Measurements from ENCODE around the gene HEXD.
A peak's percentile ranks its signal among the peaks of the same experiment; 100 is the strongest.
"Not testable (repeated sequence)": the region's sequence is repeated elsewhere in the genome, so short reads cannot be mapped to it uniquely, and the experiment has no call there.

The HEXD gene

GRCh38 chr17:82410014-82410716, 8.0 kb upstream of the HEXD start:
- intact Hi-C loops (cut with DNase I) = loop anchor here (5.0 kb wide), 1 partner anchor 58 kb away; no protein-coding TSS in a partner anchor
- no peak for DNase-seq

- DNase-seq = no peak
- intact Hi-C loops (cut with DNase I) = loop anchor here (5.0 kb wide), 1 partner anchor 59 kb away; no protein-coding TSS in a partner anchor
Measured at GRCh38 chr17:82411396-82412053, 6.6 kb upstream of the HEXD start.

- intact Hi-C loops (cut with DNase I) = loop anchor here (5.0 kb wide), 1 partner anchor 60 kb away; no protein-coding TSS in a partner anchor
Measured at GRCh38 chr17:82412081-82412480, 6.1 kb upstream of the HEXD start.

GRCh38 chr17:82412535-82413520, 5.3 kb upstream of the HEXD start:
- intact Hi-C loops (cut with DNase I) = loop anchor here (5.0 kb wide), 1 partner anchor 61 kb away; no protein-coding TSS in a partner anchor
- DNase-seq = no peak

More at GRCh38 chr17:82412081-82412480, 6.1 kb upstream of the HEXD start:
- not testable (repeated sequence) for DNase-seq

- intact Hi-C loops (cut with DNase I) = loop anchor here (5.0 kb wide), 1 partner anchor 62 kb away; no protein-coding TSS in a partner anchor
- peak; percentile 42 to 87 (median 70) for DNase-seq
Measured at GRCh38 chr17:82414548-82415281, 3.4 kb upstream of the HEXD start.

- intact Hi-C loops (cut with DNase I) = no loop called here
- DNase-seq = no peak
Measured at GRCh38 chr17:82415336-82415735, 2.8 kb upstream of the HEXD start.

- DNase-seq = no peak
- intact Hi-C loops (cut with DNase I) = no loop called here
Measured at GRCh38 chr17:82415786-82416185, 2.4 kb upstream of the HEXD start.

GRCh38 chr17:82416264-82416663, 1.9 kb upstream of the HEXD start:
- intact Hi-C loops (cut with DNase I) = no loop called here
- DNase-seq = no peak

- no peak for DNase-seq
- intact Hi-C loops (cut with DNase I) = no loop called here
Measured at GRCh38 chr17:82416771-82417170, 1.4 kb upstream of the HEXD start.

- DNase-seq = no peak
- intact Hi-C loops (cut with DNase I) = no loop called here
Measured at GRCh38 chr17:82419540-82419939, 1.4 kb downstream of the HEXD start.

GRCh38 chr17:82424001-82424862, 6.1 kb downstream of the HEXD start:
- peak in 18 of 42 donors; percentile 31 to 64 (median 52) for DNase-seq
- intact Hi-C loops (cut with DNase I) = no loop called here

- intact Hi-C loops (cut with DNase I) = no loop called here
- DNase-seq = no peak
Measured at GRCh38 chr17:82424863-82425159, 6.7 kb downstream of the HEXD start.

- intact Hi-C loops (cut with DNase I) = no loop called here
- no peak for DNase-seq
Measured at GRCh38 chr17:82428546-82428945, 10.4 kb downstream of the HEXD start.

- intact Hi-C loops (cut with DNase I) = no loop called here
- no peak for DNase-seq
Measured at GRCh38 chr17:82429824-82430223, 11.7 kb downstream of the HEXD start.

- intact Hi-C loops (cut with DNase I) = no loop called here
Measured at GRCh38 chr17:82432017-82432416, 13.9 kb downstream of the HEXD start.

GRCh38 chr17:82433560-82434215, 15.5 kb downstream of the HEXD start:
- DNase-seq = no peak
- intact Hi-C loops (cut with DNase I) = no loop called here

More at GRCh38 chr17:82432017-82432416, 13.9 kb downstream of the HEXD start:
- no peak for DNase-seq

GRCh38 chr17:82434216-82434565, 16.0 kb downstream of the HEXD start:
- DNase-seq = no peak
- intact Hi-C loops (cut with DNase I) = no loop called here
